Caco-2 (cell line): ENCODE measurements around the gene PI4K2A. TPM values are rescaled to one million over a fixed set of nuclear protein-coding genes. Genes with fewer than 3 reads are reported as not detected.

Source experiments
- BruUV-seq: library from RNA; stranded (reverse); fragments of 400-500 nt; replicated peaks from 2 replicates; lab custom pipeline; 2021; lab: Mats Ljungman, UMichigan
- CTCF ChIA-PET: fragments of 300-600 bp; sonication (Branson Sonifier 250); formaldehyde crosslinking; loops from one replicate; lab custom pipeline; 2022; ENCODE audit warnings: antibody characterized with exemption; lab: Charles Lee
- POLR2A ChIA-PET: fragments of 300-600 bp; sonication (Branson Sonifier 250); formaldehyde crosslinking; loops from one replicate; lab custom pipeline; 2022; ENCODE audit warnings: antibody characterized with exemption; lab: Charles Lee
- DNase-seq, 2 experiments: peaks; one replicate each; pipeline versions ENCODE4 v3.0.0 to v3.0.0-alpha.2; 2020 to 2022
- H3K27me3 ChIP-seq: replicated peaks from 2 replicates; pipeline ENCODE4 v1.6.0; 2011; ENCODE audit warnings: low read length; ENCODE audit not compliant: control insufficient read depth, insufficient read depth
- H3K36me3 ChIP-seq: 2 replicates; pipeline ENCODE4 v1.5.1; 2011; ENCODE audit warnings: low read length; ENCODE audit not compliant: control insufficient read depth, insufficient read depth
- H3K4me1 ChIP-seq: fragments of 250-450 bp; sonication (Bioruptor Pico); 2 replicates; pipeline ENCODE4 v1.5.1; 2020; ENCODE audit warnings: mild to moderate bottlenecking
- H3K4me3 ChIP-seq: 2 replicates; pipeline ENCODE4 v1.5.1; 2011; ENCODE audit warnings: low read depth, mild to moderate bottlenecking, control low read depth, low read length
- H3K9me3 ChIP-seq: fragments of 250-450 bp; sonication (Bioruptor Pico); 2 replicates; pipeline ENCODE4 v1.5.1; 2020; ENCODE audit warnings: mild to moderate bottlenecking, moderate library complexity
- H3K27ac Mint-ChIP-seq: one replicate; pipeline ENCODE4 v1.8.0; 2022; ENCODE audit warnings: mixed read lengths; ENCODE audit not compliant: unreplicated experiment
- H3K27me3 Mint-ChIP-seq: one replicate; pipeline ENCODE4 v1.8.0; 2022; ENCODE audit warnings: mixed read lengths; ENCODE audit not compliant: insufficient read depth, unreplicated experiment
- H3K36me3 Mint-ChIP-seq: one replicate; pipeline ENCODE4 v1.8.0; 2022; ENCODE audit warnings: mild to moderate bottlenecking, mixed read lengths; ENCODE audit not compliant: insufficient read depth, unreplicated experiment
- H3K4me1 Mint-ChIP-seq: one replicate; pipeline ENCODE4 v1.8.0; 2022; ENCODE audit warnings: low read depth, mixed read lengths; ENCODE audit not compliant: unreplicated experiment
- H3K4me3 Mint-ChIP-seq: one replicate; pipeline ENCODE4 v1.8.0; 2022; ENCODE audit warnings: mild to moderate bottlenecking, moderate library complexity, mixed read lengths; ENCODE audit not compliant: unreplicated experiment
- H3K9me3 Mint-ChIP-seq: one replicate; pipeline ENCODE4 v1.8.0; 2022; ENCODE audit warnings: mixed read lengths; ENCODE audit not compliant: unreplicated experiment
- intact Hi-C: fragments of 100-400 bp; cut with micrococcal nuclease; formaldehyde crosslinking; loops from one replicate; pipeline ENCODE4 v1.10.0; 2022; ENCODE audit not compliant: unreplicated experiment
- total RNA-seq: library from RNA; stranded (reverse); gene quantifications from 2 replicates; pipeline ENCODE4 v1.2.3, GENCODE V29; 2022
- TF ChIP-seq, protein P1 (sequence below), 2 experiments: fragments of 200-600 bp in 1 of 2; IDR thresholded peaks; 1 replicate in 1 of 2; 2 replicates in 1 of 2; pipeline versions ENCODE4 v1.5.1 to v1.8.0; 2011 to 2022; ENCODE audit warnings: antibody characterized with exemption in 1 of 2, control low read depth in 1 of 2, inconsistent platforms in 1 of 2, low read depth in 1 of 2, low read length in 1 of 2, mild to moderate bottlenecking in 1 of 2, moderate library complexity in 1 of 2; ENCODE audit not compliant: insufficient read depth in 1 of 2, severe bottlenecking in 1 of 2, unreplicated experiment in 1 of 2

PI4K2A gene
- total RNA-seq, 1 experiment from 2014 or later: 27.3 TPM

DNA sequence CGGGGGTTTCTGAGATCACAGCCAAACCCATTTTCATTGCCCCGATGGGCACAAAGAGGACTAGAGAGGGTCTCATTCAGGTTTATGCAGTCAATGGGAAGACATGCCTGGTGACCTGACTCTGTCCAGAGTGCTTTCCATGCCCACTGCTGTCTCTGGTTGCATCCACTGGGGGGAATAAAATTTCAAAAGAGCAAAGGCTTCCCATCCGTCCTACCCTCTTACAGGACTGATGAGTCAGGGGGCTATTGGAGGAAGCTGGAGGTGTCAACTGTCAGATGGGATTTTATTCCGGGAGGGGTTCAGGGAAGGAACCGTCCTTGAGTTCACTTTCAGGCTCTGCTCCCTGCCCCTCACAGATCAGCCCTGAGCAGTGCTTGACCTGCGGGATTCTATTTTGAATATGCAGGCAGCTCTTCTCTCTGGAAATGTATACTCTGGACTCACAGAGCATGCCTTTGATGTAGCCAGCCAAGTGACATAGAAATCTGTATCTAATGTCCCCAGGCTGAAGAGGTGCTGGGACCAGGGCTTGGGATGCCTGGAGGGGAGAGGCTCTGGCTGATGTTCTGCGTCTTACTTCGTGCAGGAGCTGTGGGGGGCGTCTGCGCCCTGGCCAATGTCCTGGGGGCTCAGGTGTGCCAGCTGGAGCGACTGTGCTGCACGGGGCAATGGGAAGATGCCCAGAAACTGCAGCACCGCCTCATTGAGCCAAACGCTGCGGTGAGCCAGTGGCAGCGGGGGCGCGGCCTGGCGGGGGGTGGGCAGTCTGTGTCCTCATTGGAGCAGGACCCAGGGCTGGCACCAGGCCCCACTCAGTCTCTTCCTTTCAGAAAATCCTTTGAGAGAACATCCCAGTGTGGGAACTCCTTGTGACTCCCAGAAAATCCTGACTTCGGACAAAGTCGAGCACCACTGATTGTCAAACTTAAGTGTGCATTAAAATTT lies 38.9 kb upstream of the PI4K2A start:
- H3K4me1 Mint-ChIP-seq: peaks cover 12% of the 10 kb centered on the region
- BruUV-seq: no TSS peak
- no peak for DNase-seq
- intact Hi-C loops: no loop called here
- POLR2A ChIA-PET: no interaction called here
- no peaks in the 10 kb centered on the region for H3K9me3 Mint-ChIP-seq
- H3K27ac Mint-ChIP-seq: no peak overlapping the region
- CTCF ChIA-PET: interaction anchor here (1.9 kb wide), 1 partner anchor 30 kb away, joined by 6 read pairs; no protein-coding TSS in a partner anchor
- no peaks in the 10 kb centered on the region for H3K36me3 Mint-ChIP-seq
- TF ChIP-seq, protein P1, sequence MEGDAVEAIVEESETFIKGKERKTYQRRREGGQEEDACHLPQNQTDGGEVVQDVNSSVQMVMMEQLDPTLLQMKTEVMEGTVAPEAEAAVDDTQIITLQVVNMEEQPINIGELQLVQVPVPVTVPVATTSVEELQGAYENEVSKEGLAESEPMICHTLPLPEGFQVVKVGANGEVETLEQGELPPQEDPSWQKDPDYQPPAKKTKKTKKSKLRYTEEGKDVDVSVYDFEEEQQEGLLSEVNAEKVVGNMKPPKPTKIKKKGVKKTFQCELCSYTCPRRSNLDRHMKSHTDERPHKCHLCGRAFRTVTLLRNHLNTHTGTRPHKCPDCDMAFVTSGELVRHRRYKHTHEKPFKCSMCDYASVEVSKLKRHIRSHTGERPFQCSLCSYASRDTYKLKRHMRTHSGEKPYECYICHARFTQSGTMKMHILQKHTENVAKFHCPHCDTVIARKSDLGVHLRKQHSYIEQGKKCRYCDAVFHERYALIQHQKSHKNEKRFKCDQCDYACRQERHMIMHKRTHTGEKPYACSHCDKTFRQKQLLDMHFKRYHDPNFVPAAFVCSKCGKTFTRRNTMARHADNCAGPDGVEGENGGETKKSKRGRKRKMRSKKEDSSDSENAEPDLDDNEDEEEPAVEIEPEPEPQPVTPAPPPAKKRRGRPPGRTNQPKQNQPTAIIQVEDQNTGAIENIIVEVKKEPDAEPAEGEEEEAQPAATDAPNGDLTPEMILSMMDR (IDR thresholded peaks at IDR 0.05; ENCODE audit: insufficient read depth in 1 of 2, low read depth in 1 of 2, low read length in 1 of 2, severe bottlenecking in 1 of 2, unreplicated experiment in 1 of 2): no peak
- H3K4me3 ChIP-seq: no peak overlapping the region
- H3K36me3 ChIP-seq: no peaks in the 10 kb centered on the region
- H3K4me1 ChIP-seq: no peaks in the 10 kb centered on the region
- H3K27me3 ChIP-seq: no peaks in the 10 kb centered on the region
- no peaks in the 10 kb centered on the region for H3K27me3 Mint-ChIP-seq
- no peak overlapping the region for H3K4me3 Mint-ChIP-seq
- no peaks in the 10 kb centered on the region for H3K9me3 ChIP-seq

GRCh38 chr10:97607095-97607636 lies 33.3 kb upstream of the PI4K2A start:
- TF ChIP-seq, protein P1 (IDR thresholded peaks at IDR 0.05; ENCODE audit: insufficient read depth in 1 of 2, low read depth in 1 of 2, low read length in 1 of 2, severe bottlenecking in 1 of 2, unreplicated experiment in 1 of 2): no peak
- H3K36me3 Mint-ChIP-seq: no peaks in the 10 kb centered on the region
- no peak for DNase-seq
- no peak overlapping the region for H3K27ac Mint-ChIP-seq
- CTCF ChIA-PET: no interaction called here
- no peaks in the 10 kb centered on the region for H3K27me3 Mint-ChIP-seq
- no peaks in the 10 kb centered on the region for H3K9me3 Mint-ChIP-seq
- no TSS peak for BruUV-seq
- H3K4me3 Mint-ChIP-seq: no peak overlapping the region
- H3K9me3 ChIP-seq: no peaks in the 10 kb centered on the region
- no peaks in the 10 kb centered on the region for H3K4me1 Mint-ChIP-seq
- no peaks in the 10 kb centered on the region for H3K36me3 ChIP-seq
- H3K27me3 ChIP-seq: no peaks in the 10 kb centered on the region
- POLR2A ChIA-PET: no interaction called here
- H3K4me1 ChIP-seq: no peaks in the 10 kb centered on the region
- H3K4me3 ChIP-seq: no peak overlapping the region
- intact Hi-C loops: no loop called here

DNA sequence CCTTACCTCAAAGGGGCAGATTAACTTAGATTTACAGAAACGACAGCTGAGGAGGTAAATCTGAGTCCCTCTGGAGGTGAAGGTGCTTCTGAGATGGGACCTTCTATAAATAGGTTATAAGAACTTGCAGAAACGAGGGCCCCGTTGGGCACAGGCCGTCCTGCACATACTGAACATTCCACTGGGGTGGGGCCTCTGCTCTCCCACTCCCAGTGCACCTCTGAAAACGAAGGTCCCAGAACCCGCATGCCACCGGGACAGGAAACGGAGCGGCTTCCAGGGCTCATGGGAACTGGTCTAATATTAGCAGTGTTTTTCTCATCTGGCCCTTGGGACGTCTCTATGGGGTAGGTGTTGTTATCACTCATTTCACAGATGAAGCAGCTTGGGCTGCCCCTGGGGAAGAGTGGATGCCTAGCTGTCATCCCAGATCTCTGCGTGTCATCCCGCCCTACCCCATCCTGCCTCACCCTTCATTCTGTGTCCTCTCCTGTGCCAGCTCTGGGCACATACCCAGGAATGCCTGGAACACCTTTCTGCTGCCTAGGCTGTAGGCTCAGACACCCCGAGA lies 31.4 kb upstream of the PI4K2A start:
- Histone ChIP-seq H3K9me3 (no peaks in the 10 kb centered on the region), H3K4me1 (no peaks in the 10 kb centered on the region), H3K36me3 (no peaks in the 10 kb centered on the region), H3K27me3 (no peaks in the 10 kb centered on the region), H3K4me3 (no peak overlapping the region)
- no peak for DNase-seq
- ChIA-PET CTCF (interaction anchor here (0.6 kb wide), 1 partner anchor 144 kb away, joined by 3 read pairs; no protein-coding TSS in a partner anchor), POLR2A (interaction anchor here (0.7 kb wide), 1 partner anchor 69 kb away, joined by 5 read pairs; no protein-coding TSS in a partner anchor)
- TF ChIP-seq, protein P1 (IDR thresholded peaks at IDR 0.05; ENCODE audit: insufficient read depth in 1 of 2, low read depth in 1 of 2, low read length in 1 of 2, severe bottlenecking in 1 of 2, unreplicated experiment in 1 of 2): no peak
- Mint-ChIP-seq H3K27ac (no peak overlapping the region), H3K9me3 (no peaks in the 10 kb centered on the region), H3K27me3 (no peaks in the 10 kb centered on the region), H3K4me1 (no peaks in the 10 kb centered on the region), H3K4me3 (no peak overlapping the region), H3K36me3 (no peaks in the 10 kb centered on the region)
- intact Hi-C loops: no loop called here
- BruUV-seq: no TSS peak
